Subcutaneous adipose tissue (tissue), 4 donors: ENCODE measurements around the gene CNGA2. TPM values are rescaled to one million over a fixed set of nuclear protein-coding genes. Genes with fewer than 3 reads are reported as not detected.

Experiments
- total RNA-seq, 4 donors: library from RNA; depleted of rRNA; stranded (reverse); fragments of >200 nt; gene quantifications; one replicate each; pipeline ENCODE4 v1.1.0, GENCODE V29; 2016
- TF ChIP-seq, protein P1 (sequence below): fragments of 450-650 bp; IDR thresholded peaks from one replicate; pipeline ENCODE4 v1.5.1; 2016; ENCODE audit warnings: low read depth, mild to moderate bottlenecking, control low read depth, antibody characterized with exemption, moderate library complexity

Gene CNGA2
- total RNA-seq, 4 donors from 2014 or later, result not detected

DNA sequence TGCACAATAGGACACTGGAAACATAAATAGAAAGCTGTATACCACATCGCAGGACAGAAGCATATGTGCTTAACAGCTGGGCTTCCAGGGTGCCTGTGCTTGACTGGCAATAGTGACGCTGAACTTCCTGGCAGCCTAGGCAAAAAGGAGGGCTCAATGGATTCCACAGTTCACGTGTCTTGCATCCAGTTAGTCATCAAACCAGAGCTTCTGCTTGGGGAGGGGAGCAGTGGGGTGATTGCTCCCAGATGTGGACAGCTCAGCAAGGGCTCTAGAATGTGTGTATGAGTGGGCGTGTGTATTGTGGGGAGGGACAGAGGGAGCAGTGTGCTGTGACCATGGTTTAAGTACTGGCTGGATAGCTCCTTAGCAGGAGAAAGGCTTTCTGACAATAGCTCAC is 37.0 kb upstream of the CNGA2 start:
- TF ChIP-seq, protein P1, sequence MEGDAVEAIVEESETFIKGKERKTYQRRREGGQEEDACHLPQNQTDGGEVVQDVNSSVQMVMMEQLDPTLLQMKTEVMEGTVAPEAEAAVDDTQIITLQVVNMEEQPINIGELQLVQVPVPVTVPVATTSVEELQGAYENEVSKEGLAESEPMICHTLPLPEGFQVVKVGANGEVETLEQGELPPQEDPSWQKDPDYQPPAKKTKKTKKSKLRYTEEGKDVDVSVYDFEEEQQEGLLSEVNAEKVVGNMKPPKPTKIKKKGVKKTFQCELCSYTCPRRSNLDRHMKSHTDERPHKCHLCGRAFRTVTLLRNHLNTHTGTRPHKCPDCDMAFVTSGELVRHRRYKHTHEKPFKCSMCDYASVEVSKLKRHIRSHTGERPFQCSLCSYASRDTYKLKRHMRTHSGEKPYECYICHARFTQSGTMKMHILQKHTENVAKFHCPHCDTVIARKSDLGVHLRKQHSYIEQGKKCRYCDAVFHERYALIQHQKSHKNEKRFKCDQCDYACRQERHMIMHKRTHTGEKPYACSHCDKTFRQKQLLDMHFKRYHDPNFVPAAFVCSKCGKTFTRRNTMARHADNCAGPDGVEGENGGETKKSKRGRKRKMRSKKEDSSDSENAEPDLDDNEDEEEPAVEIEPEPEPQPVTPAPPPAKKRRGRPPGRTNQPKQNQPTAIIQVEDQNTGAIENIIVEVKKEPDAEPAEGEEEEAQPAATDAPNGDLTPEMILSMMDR, result no peak

DNA sequence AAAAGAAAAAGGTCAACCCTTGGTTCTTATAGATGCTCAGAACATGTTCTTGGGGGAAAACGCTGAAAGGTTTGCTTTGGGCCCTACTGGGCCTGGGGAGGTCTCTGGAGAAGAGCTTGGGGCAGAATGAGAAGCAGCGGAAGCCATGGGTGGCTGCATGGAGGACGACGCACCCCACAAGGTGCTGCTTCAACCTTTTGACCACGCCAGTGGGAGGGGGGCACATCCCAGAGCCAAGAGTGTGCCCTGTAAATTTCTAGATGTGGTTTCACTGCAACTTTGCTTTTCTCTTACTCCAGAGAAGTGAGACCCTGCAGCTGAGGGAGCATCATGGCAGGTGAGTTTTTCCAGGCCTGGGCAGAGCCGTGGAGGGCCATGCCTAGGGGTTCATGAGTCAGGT is 36.1 kb upstream of the CNGA2 start:
- TF ChIP-seq, protein P1, result no peak

DNA sequence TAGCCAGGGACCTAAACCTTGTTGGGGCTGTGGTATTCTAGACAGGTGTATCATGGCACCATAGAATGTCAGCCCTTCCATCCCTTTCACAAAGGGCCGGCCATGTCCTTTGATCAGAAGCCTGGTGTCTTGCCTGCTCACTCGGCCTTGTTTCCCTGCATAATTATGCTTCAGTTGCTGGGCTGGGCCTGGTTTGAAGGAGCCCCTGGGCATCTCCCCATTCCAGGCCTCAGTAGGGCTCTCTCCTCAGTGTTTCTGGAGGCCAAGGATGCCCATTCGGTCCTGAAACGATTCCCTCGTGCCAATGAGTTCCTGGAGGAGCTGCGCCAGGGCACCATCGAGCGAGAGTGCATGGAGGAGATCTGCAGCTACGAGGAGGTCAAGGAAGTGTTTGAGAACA is 34.8 kb upstream of the CNGA2 start:
- TF ChIP-seq, protein P1, result no peak

DNA sequence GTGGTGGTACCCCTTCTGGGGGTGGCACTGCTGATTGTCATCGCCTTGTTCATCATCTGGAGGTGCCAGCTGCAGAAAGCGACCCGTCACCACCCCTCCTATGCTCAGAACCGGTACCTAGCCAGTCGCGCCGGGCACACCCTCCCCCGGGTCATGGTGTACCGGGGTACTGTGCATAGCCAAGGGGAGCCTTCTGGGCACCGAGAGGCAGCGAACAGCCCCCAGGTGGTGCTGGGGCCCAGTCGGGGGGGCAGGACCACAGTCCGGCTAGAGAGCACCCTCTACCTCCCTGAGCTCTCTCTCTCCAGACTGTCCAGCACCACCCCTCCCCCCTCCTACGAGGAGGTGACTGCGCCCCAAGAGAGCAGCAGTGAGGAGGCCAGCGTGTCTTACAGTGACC is 34.0 kb upstream of the CNGA2 start:
- TF ChIP-seq, protein P1, result no peak

DNA sequence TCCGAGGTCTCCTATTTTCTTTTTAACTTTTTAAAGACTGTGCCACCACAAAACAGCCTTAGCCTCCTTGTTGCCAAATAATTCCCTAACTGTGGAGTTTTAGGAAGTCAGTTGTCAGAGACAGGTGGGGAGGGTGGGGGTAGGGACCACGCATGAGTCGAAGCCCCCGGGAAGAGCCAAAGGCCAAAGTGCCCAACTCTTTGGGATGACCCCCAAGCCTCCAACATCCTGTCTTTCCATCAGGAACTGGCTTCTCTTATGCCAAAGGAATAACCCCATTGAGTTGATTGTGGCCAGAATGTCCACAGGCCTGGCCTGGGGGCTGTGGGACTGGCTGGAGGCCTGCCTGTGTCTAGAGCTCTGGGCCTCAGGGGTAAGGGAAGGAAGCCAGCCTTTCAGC is 33.5 kb upstream of the CNGA2 start:
- TF ChIP-seq, protein P1, result no peak

DNA sequence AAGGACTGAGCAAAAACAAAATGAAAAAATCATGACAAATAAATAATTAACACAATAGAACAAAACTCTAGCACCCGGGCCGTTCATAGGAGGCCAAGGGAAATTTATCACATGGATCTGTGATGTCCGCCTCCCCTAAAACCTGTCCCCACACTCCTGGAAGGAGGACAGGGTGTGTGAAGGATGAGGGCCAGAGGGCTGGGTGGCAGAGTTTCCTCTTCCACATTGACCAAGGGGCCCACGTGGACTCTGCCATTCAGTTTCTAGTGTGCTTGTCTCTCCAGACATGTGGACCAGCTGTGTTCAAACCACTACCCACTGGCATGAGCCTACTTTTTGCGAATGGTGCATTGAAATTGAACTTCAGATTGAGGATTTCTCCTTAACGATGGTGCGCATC is 33.0 kb upstream of the CNGA2 start:
- TF ChIP-seq, protein P1, result no peak

DNA sequence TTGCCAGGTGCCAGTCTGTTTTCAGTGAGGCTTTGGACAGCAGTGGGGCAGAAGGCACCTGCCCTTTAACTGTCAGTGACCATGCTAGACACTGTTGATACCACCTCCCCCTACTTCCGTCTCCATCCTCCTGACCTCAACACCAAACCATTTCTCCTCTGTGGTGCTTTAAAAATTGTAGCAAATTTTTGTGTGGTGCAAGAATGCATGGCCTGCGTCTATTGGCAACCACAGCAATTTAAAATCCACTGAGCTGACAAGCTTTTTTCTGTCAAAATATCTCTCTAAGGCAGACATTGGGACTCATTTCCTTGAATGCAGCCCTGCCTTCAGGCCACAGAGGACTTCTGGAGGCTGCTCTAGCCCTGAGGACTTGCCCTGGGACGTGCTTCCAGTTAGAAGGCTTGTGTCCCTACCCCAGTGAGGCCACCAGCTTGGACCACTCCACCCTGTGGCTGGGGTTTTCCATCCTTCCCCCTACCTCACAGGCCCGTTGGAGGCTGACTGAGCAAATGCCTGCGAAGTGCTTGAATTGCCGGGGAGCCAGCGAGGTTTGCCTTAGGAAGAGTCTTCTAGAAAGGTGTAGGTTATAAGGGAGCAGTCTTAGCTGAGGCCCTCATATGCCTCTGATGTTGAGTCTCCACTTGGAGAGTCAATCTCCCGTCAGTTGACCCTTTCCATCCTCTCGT is 32.4 kb upstream of the CNGA2 start:
- TF ChIP-seq, protein P1, result no peak
